Panc1 (cell line): ENCODE results near the gene HABP4.

ENCODE experiments used
- TCF7L2 ChIP-seq: IDR thresholded peaks from 2 replicates; pipeline ENCODE4 v1.6.1; 2011; ENCODE audit warnings: mild to moderate bottlenecking, low read depth, low read length, inconsistent platforms
- TF ChIP-seq, protein P1 (sequence below): fragments of 450-650 bp; IDR thresholded peaks from 2 replicates; pipeline ENCODE4 v1.5.1; 2017; ENCODE audit warnings: mild to moderate bottlenecking
- TF ChIP-seq, protein P2 (sequence below), 2 experiments: IDR thresholded peaks; 2 replicates each; pipeline ENCODE4 v1.6.1; 2011 to 2012; ENCODE audit warnings: low read depth in 2 of 2, control low read depth in 1 of 2, low read length in 1 of 2, mild to moderate bottlenecking in 1 of 2, moderate library complexity in 1 of 2; ENCODE audit not compliant: insufficient read depth in 1 of 2

DNA sequence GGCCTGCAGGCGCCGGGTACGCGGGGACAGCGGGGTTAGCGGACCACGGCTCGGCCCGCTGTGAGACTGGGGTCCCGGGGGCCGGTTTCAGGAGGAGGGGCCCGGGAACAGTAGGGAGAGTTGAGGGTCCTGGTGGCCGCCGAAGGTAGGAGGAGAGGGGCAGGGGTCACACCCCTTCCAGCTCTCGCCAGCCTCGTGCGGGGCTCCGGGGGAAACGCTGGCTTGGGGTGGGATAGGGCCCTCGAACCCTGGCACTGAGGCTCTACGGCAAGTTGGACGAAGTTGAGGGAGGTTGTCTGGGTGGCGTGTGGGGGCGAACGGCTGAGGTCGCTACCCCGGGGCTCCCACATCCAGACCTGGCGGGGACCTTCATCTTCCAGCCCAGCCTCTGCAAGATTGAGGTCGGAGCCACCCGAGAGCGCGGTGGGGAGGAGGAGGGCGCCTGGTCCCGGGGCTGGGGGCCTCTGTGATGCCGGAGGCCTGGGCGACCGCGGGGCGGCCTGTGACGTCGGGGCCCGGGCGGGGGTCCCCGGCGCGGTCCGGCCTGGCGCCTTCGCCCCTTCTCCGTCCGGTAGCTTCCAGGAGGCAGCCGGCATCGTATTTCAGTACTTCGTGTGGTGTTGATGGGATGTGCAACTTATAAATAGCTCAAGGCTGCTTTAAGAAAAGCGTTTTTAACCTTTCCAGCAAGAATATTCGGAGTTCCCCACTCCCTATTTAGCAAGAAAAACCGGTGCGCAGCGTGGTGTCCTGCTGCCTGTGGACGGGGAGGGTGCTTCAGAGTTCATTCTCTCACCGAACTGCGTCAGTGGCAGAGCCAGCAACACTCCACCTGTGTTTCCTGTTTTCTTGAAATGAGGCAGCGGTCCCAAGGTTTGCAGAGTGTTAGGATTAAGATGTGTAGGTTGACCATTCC lies 902 bp downstream of the HABP4 start:
- TF ChIP-seq, protein P1, sequence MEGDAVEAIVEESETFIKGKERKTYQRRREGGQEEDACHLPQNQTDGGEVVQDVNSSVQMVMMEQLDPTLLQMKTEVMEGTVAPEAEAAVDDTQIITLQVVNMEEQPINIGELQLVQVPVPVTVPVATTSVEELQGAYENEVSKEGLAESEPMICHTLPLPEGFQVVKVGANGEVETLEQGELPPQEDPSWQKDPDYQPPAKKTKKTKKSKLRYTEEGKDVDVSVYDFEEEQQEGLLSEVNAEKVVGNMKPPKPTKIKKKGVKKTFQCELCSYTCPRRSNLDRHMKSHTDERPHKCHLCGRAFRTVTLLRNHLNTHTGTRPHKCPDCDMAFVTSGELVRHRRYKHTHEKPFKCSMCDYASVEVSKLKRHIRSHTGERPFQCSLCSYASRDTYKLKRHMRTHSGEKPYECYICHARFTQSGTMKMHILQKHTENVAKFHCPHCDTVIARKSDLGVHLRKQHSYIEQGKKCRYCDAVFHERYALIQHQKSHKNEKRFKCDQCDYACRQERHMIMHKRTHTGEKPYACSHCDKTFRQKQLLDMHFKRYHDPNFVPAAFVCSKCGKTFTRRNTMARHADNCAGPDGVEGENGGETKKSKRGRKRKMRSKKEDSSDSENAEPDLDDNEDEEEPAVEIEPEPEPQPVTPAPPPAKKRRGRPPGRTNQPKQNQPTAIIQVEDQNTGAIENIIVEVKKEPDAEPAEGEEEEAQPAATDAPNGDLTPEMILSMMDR: no peak
- no peak for TF ChIP-seq TCF7L2
- TF ChIP-seq, protein P2, sequence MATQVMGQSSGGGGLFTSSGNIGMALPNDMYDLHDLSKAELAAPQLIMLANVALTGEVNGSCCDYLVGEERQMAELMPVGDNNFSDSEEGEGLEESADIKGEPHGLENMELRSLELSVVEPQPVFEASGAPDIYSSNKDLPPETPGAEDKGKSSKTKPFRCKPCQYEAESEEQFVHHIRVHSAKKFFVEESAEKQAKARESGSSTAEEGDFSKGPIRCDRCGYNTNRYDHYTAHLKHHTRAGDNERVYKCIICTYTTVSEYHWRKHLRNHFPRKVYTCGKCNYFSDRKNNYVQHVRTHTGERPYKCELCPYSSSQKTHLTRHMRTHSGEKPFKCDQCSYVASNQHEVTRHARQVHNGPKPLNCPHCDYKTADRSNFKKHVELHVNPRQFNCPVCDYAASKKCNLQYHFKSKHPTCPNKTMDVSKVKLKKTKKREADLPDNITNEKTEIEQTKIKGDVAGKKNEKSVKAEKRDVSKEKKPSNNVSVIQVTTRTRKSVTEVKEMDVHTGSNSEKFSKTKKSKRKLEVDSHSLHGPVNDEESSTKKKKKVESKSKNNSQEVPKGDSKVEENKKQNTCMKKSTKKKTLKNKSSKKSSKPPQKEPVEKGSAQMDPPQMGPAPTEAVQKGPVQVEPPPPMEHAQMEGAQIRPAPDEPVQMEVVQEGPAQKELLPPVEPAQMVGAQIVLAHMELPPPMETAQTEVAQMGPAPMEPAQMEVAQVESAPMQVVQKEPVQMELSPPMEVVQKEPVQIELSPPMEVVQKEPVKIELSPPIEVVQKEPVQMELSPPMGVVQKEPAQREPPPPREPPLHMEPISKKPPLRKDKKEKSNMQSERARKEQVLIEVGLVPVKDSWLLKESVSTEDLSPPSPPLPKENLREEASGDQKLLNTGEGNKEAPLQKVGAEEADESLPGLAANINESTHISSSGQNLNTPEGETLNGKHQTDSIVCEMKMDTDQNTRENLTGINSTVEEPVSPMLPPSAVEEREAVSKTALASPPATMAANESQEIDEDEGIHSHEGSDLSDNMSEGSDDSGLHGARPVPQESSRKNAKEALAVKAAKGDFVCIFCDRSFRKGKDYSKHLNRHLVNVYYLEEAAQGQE (IDR thresholded peaks at IDR 0.05; ENCODE audit: insufficient read depth in 1 of 2, low read depth in 2 of 2, low read length in 1 of 2): no peak
